ENCODE measurements around the gene ACTMAP.
"Not testable (repeated sequence)": the region's sequence is repeated elsewhere in the genome, so short reads cannot be mapped to it uniquely, and the experiment has no call there.

The ACTMAP gene

DNA sequence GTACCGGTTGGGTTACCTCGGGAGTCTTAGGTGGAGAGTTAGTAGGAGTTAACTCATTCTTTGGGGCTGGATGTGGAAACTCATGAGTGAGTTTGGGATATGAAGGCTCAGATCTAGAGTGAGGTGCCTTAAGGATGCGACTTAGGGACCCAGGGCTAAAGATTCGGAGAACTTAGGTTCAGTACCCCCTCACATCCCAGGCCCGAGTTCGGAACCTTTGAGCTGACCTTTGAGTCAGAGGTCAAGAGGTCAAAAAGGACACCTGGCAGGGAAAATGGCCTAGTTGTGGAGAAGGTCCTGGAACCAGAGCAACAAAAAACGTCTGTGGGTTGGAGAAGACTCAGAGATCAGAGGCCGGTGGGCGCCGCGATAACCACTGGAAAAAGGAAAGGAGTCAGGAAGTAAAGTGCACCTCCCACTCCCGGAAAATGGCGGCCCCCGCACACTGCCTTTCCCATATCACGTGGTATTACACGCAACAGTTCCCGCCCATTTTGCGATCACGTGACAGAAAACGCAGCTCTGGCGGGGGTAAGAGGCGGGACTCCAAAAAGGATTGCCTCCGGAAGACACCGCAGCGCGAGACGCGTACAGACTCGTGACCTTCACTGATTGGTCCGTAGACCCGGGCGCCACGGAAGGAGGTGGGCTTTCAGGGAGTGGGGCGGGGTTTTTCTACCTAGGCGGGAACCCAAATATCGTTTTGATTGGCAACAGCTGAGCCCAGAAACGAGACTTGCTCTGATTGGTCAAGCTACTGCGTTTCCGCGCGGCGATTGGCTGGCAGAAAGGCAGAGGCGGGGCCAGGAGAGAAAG, at the start of gene ACTMAP:
TSS of gene ACTMAP (minus strand) at position 420 of the 816 bp plus-strand sequence. CDS start 674 bp downstream, outside the sequence.
- peak; percentile 99 for DNase-seq

DNA sequence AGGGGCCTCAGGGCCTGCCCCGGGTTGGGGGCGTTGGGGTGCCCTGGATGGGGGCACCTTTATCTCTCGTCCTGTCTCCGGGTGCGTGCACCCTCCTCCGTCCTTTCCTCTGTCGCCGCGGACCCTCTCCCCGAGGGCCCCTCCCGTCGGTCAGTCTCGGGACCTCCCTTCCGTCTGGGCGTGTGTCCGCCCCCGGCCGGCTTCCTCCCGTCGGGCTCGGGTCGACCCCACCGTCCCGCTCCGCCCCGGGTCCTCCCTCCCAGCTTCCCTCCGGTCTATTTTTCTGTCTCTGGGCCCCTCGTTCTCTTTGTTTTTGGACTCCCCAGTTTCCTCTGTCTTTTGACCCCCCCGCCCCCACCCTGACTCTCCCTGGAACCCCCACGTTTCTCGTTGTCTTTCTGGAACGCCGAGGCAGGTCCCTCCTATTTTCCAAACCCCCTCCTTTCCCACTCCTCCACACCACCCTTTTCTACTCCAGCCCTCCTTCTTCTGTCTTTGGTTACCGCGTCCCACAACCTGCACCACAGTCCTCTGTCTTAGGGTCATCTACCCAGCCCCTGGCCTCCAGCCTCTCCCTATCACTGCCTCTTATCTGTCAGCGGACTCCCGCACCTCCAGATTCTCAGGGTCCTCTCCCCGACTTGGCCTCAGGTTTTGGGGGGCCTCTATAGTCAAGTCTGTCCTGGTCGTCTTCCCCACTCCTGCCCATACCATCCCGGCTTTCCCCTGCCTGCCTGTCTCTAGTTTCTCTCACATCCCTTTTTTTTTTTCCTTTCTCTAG, 49.5 kb upstream of the ACTMAP start:
- DNase-seq: no peak

- DNase-seq: peak; percentile 100
Measured at GRCh38 chr19:40798683-40799557, 48.6 kb upstream of the ACTMAP start, which contains the start of gene EGLN2. EGLN2 (plus strand) TSS chr19:40799191; CDS start chr19:40800573, 1,382 bp downstream.

GRCh38 chr19:40797963-40798682, 47.8 kb upstream of the ACTMAP start:
- DNase-seq: no peak

DNA sequence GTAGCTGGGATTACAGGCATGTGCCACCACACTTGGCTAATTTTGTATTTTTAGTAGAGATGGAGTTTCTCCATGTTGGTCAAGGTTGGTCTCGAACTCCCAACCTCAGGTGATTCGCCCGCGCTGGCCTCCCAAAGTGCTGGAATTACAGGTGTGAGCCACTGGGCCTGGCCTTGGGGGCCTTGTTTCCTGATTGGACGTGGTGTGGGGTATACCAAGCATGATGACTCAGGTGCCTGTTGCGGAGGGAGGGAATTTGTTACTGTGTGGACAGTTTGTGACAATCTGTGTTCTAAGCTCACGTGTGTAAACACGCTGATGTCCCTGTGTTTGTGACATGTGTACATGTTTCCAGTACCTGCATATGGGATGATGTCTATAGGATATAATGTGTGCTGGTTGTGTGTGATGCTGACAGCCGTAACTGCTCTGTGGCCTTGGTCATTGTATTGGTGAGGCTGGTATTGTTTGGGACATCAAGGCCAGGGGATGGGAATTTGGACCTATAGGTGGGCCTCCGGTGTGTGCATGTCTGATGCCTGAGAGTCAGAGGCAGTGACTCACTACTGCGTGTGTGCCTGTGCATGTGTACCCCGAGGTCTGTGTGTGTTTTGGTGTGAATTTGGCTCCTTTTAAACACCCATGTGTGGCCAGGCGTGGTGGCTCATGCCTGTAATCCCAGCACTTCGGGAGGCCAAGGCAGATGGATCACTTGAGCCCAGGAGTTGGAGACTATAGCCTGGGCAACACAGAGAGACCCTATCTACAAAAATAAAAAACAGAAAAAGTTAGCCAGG, 47.1 kb upstream of the ACTMAP start:
- no peak for DNase-seq

- DNase-seq: no peak
Measured at GRCh38 chr19:40791996-40792395, 41.7 kb upstream of the ACTMAP start.

- DNase-seq: no peak
Measured at GRCh38 chr19:40791349-40791748, 41.1 kb upstream of the ACTMAP start.

- DNase-seq: no peak
Measured at GRCh38 chr19:40786060-40787037, 36.1 kb upstream of the ACTMAP start.

DNA sequence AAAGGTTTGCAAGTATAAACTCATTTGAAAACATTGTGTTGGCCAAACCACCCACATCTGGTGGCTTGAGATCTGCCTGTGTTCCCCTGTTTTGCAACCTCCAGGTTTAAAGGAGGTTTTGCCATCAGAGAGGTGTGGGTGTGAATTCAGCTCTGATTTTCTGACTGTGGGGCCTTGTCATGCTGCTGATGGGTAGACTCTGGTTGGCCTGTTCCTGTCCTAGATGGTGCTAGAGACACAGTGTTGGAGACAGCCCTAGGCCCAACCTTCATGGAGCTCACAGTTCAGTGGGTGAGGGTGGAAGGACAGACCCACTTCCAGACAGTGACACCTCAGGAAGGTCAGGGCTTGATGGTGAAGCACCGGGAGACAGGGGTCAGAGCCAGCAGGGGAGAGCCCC, 35.2 kb upstream of the ACTMAP start:
- DNase-seq: no peak

DNA sequence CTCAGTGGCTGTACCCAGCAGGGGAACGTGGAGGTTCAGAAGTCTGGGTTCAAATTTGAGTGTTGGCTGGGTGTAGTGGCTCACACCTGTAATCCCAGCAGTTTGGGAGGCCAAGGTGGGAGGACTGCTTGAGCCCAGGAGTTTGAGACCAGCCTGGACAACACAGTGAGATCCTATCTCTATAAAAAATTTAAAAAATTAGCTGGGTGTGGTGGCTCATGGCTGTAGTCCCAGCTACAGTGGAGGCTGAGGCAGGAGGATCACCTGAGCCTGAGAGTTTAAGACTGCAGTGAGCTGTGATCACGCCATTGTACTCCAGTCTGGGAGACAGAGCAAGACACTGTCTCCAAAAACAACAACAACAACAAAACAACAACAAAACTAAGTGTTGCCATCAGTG, 33.9 kb upstream of the ACTMAP start:
- not testable (repeated sequence) for DNase-seq

DNA sequence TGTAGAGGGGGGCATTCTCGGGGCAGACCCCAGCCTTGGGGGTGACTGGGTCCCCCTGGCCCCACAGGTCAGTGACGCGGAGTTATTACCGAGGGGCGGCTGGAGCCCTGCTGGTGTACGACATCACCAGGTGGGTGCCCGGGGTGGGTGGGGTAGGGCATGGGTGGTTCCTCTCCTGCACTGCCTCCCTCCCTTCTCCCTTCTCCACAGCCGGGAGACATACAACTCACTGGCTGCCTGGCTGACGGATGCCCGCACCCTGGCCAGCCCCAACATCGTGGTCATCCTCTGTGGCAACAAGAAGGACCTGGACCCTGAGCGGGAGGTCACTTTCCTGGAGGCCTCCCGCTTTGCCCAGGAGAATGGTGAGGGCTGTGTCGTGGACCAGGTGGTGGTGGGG, 33.4 kb upstream of the ACTMAP start:
- no peak for DNase-seq

DNA sequence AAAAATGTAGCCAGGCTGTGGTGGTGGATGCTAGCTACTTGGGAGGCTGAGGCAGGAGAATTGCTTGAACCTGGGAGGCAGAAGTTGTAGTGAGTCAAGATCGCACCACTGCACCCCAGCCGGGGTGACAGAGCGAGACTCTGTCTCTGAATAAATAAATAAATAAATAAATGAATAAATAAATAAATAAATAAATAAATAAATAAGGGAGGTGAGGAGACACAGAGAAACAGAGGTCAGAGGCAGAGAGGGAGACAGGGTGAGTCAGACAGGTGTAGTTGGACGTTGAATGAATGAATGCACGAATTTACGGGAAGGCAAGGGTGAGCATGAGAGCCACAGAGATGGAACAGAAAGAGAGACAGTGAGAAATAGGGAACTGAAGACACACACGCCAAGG, 30.9 kb upstream of the ACTMAP start:
- DNase-seq: no peak

DNA sequence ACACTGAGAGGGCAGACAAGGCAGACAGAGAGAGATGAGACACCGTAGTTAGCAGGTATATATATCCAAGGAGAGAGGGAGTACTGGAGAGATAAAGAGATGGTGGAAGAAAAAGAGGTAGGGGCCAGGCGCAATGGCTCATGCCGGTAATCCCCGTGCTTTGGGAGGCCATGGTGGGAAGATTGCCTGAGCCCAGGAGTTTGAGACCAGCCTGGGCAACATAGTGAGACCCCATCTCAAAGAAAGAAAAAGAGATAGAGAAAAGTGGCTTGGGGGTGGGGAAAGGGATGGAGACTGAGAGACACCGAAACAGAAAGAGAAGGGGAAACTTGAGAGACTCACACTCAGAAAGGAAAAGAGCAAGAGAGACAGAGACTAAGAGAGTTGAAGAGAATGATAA, 30.3 kb upstream of the ACTMAP start:
- no peak for DNase-seq

DNA sequence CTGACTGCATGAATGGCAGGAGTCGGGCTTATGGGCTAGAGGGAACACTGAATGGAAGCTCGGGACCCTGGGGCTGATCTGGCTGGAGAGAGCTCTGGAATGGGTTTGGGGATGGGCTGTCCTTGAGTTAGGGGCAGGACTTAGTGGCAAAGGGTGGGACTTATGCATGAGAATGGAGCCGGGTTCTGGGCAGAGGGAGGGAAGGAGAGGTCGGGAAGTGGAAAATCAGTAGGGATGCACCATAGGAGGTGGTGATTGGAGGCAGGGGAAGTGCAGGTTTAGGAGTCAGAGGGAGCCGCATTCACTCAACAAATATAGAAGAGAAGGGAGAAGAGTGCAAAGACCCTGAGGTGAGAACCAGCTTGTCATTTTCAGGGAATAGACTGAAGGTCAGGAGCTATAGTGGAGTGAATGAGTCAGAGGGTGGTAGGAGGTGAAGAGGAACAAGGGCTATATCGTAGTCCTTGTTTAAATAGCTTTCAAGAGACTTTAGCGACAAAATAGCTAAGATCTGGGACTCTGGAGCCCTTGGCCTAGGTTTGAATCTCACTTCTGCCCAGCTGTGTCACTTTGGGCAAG, 28.5 kb upstream of the ACTMAP start:
- DNase-seq: no peak

DNA sequence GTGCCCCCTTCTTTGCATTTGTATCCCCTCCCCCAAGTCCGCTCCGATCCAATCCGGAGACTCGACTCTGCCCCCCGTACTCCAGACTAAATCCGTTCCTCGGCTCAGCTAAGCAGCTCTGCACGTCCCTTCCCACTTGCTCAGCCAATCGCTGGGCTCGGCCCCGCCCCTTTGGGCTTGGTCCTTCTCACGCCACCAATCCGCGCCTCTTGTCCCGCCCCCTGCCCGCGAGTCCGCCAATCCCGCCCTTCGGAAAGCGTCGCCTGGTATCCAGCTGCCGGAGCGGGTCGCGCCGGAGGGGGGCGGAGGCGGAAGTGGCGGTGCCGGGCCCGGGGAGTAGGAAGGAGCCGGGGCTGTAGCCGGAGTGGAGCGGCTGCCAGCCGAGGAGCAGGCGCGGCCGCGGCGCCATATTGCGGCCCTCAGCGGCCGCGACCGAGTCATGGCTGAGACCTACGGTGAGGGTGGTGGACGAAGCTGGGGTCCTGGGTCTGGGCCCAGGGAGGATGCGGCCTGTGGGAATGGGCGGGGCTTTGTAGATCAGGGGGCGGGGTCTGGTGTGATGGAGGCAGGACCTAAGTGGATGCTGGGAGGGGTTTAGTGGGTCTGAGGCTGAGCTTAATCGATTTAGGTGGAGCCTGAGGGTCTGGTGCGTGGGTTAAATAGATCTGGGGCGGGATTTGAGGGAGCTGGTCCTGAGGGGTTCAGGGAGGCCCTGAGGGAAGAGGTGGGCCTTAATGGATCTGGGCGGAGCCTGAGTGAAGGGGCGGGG, 27.8 kb upstream of the ACTMAP start, which contains the start of gene RAB4B:
TSS of gene RAB4B (plus strand) at position 311 of the 769 bp plus-strand sequence. CDS start at position 440, 129 bp downstream.
- DNase-seq: peak; percentile 99

DNA sequence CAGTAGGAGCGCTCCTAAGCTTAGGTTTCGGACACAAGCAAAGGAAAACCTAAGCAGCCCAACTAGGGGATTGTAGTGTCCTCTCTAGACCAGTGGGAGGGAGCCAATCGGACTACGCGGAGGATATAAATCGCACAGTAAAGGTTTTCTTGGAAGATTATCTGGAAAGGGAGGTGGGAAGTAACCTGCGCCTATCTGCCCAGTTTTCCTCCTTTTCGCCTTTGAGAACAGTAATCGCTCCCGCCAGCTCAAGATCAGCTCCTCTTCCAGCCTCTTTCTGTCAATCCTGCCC, 27.3 kb upstream of the ACTMAP start:
- no peak for DNase-seq

GRCh38 chr19:40776932-40777644, 26.8 kb upstream of the ACTMAP start:
- peak; percentile 88 for DNase-seq

- DNase-seq: no peak
Measured at GRCh38 chr19:40776364-40776763, 26.1 kb upstream of the ACTMAP start.
